GM18502 (cell line): ENCODE results near the gene AP1S3.

Experiments
- ATAC-seq: cut with Tn5 transposase; IDR thresholded peaks from one replicate; pipeline ENCODE4 v1.9.1; 2021; ENCODE audit warnings: mild to moderate bottlenecking; ENCODE audit not compliant: unreplicated experiment, poor library complexity

The AP1S3 gene

GRCh38 chr2:223764796-223765195, 72.6 kb downstream of the AP1S3 start:
- no peak for ATAC-seq

- no peak for ATAC-seq
Measured at GRCh38 chr2:223762853-223763252, 74.5 kb downstream of the AP1S3 start.

- peak; percentile 66 for ATAC-seq
Measured at GRCh38 chr2:223761746-223762145, 75.6 kb downstream of the AP1S3 start.

GRCh38 chr2:223760838-223761502, 76.4 kb downstream of the AP1S3 start:
- ATAC-seq, result peak; percentile 85

- no peak for ATAC-seq
Measured at GRCh38 chr2:223759569-223760430, 77.6 kb downstream of the AP1S3 start.

GRCh38 chr2:223758131-223758840, 79.1 kb downstream of the AP1S3 start:
- no peak for ATAC-seq

GRCh38 chr2:223753940-223754339, 83.4 kb downstream of the AP1S3 start:
- ATAC-seq, result no peak

- no peak for ATAC-seq
Measured at GRCh38 chr2:223751012-223751411, 86.4 kb downstream of the AP1S3 start.

GRCh38 chr2:223747392-223748042, 89.9 kb downstream of the AP1S3 start:
- ATAC-seq, result no peak

- ATAC-seq, result no peak
Measured at GRCh38 chr2:223746611-223747010, 90.8 kb downstream of the AP1S3 start.

GRCh38 chr2:223744580-223744979, 92.8 kb downstream of the AP1S3 start:
- ATAC-seq, result no peak

- no peak for ATAC-seq
Measured at GRCh38 chr2:223740679-223741078, 96.7 kb downstream of the AP1S3 start.

- ATAC-seq, result no peak
Measured at GRCh38 chr2:223737207-223737606, 100.2 kb downstream of the AP1S3 start.

- no peak for ATAC-seq
Measured at GRCh38 chr2:223736488-223736887, 100.9 kb downstream of the AP1S3 start.

GRCh38 chr2:223735659-223736244, 101.6 kb downstream of the AP1S3 start:
- ATAC-seq, result no peak

- ATAC-seq, result no peak
Measured at GRCh38 chr2:223735035-223735640, 102.2 kb downstream of the AP1S3 start.

- ATAC-seq, result no peak
Measured at GRCh38 chr2:223734346-223734745, 103.0 kb downstream of the AP1S3 start.

GRCh38 chr2:223732346-223732745, 105.0 kb downstream of the AP1S3 start:
- no peak for ATAC-seq

- ATAC-seq, result no peak
Measured at GRCh38 chr2:223731503-223731902, 105.9 kb downstream of the AP1S3 start.

- no peak for ATAC-seq
Measured at GRCh38 chr2:223729781-223730180, 107.6 kb downstream of the AP1S3 start.
